ENCODE results near the gene CHMP2A. TPM values are rescaled to one million over a fixed set of nuclear protein-coding genes. Genes with fewer than 3 reads are reported as not detected.

Gene CHMP2A
- total and polyA plus RNA-seq, 2 donors from 2014 or later, result 142 to 294 TPM

DNA sequence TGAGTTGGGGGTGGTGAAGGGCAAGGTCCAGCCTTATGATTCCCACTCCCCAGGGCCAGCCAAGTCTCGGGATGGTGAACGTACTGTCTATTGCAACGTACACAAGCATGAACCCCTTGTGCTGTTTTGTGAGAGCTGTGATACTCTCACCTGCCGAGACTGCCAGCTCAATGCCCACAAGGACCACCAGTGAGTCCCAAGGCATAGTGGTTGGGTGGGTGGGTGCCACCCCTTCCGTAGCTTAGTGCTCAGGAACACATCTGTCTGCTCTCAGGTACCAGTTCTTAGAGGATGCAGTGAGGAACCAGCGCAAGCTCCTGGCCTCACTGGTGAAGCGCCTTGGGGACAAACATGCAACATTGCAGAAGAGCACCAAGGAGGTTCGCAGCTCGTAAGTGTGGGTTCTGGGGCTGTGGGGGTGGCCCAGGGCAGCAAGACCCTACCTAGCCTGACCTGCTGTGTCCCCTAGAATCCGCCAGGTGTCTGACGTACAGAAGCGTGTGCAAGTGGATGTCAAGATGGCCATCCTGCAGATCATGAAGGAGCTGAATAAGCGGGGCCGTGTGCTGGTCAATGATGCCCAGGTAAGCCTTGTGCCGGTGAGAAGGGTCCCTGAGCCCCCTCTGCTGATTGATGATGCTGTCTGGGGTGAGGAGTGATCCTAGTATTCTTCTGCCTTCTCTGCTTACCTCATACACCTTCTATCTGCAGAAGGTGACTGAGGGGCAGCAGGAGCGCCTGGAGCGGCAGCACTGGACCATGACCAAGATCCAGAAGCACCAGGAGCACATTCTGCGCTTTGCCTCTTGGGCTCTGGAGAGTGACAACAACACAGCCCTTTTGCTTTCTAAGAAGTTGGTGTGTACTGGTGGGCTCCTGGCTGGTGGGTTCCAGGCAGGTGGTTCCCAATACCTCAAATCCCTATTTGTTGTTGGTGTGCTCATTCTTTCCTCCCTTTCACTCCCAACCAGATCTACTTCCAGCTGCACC, 7.3 kb downstream of the CHMP2A start:
- FAIRE-seq (no peak), DNase-seq (no peak)
- no peaks in the 10 kb centered on the region for H3K27me3 ChIP-seq (ENCODE audit: control insufficient read depth, insufficient read depth, low read length)
- H3K4me3 ChIP-seq (ENCODE audit: low read length in 3 of 3), result no peak overlapping the region
- no peak overlapping the region for H3K9ac ChIP-seq (ENCODE audit: low read length in 3 of 3)
- no peaks in the 10 kb centered on the region for H3K9me3 ChIP-seq (ENCODE audit: control insufficient read depth in 2 of 3, insufficient read depth in 1 of 3, low read length in 3 of 3)
- intact Hi-C loops (cut with DNase I), result no loop called here
- TF ChIP-seq, protein P1, sequence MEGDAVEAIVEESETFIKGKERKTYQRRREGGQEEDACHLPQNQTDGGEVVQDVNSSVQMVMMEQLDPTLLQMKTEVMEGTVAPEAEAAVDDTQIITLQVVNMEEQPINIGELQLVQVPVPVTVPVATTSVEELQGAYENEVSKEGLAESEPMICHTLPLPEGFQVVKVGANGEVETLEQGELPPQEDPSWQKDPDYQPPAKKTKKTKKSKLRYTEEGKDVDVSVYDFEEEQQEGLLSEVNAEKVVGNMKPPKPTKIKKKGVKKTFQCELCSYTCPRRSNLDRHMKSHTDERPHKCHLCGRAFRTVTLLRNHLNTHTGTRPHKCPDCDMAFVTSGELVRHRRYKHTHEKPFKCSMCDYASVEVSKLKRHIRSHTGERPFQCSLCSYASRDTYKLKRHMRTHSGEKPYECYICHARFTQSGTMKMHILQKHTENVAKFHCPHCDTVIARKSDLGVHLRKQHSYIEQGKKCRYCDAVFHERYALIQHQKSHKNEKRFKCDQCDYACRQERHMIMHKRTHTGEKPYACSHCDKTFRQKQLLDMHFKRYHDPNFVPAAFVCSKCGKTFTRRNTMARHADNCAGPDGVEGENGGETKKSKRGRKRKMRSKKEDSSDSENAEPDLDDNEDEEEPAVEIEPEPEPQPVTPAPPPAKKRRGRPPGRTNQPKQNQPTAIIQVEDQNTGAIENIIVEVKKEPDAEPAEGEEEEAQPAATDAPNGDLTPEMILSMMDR (IDR thresholded peaks at IDR 0.05; ENCODE audit: borderline replicate concordance, extremely low read depth, insufficient read depth), result no peak
- peaks cover 16 to 65% (median 45%) of the 10 kb centered on the region in 3 donors for H3K36me3 ChIP-seq (ENCODE audit: control insufficient read depth in 2 of 3, insufficient read depth in 3 of 3, low read length in 3 of 3)
- H3K27ac ChIP-seq (ENCODE audit: low read depth in 2 of 2, low read length in 2 of 2), result no peak overlapping the region
- peaks cover 2 to 20% (median 9%) of the 10 kb centered on the region in 3 donors for H3K4me1 ChIP-seq (ENCODE audit: control insufficient read depth in 2 of 3, insufficient read depth in 2 of 3, low read depth in 1 of 3, low read length in 3 of 3)

DNA sequence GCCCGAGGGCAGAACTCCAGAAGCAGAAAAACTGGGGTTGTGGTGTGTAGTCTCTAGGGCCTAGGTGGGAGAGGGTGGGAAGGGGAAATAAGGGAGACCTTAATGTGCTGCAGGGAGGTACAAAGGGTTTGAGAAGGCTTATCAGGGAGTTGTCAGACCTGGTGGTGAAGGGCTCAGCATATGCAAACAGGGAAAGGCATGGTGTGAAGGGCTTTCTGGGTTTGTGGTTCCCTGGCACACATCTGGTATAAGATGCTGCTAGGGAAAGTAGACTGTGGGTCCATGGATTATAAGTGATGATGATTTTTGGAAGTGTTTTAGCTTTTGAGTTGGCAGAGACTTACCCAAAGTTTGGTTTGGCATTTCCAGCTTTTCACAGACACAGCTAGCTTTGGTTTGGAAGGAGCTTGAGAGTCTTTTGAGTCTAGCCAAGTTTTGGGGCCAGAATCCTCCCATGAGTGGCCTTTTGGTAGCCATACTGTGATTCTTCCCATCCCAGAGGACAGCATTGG, 8.8 kb downstream of the CHMP2A start:
- Histone ChIP-seq H3K4me1 (ENCODE audit: control insufficient read depth in 2 of 3, insufficient read depth in 2 of 3, low read depth in 1 of 3, low read length in 3 of 3) (peaks cover 2 to 20% (median 9%) of the 10 kb centered on the region in 3 donors), H3K27ac (ENCODE audit: low read depth in 2 of 2, low read length in 2 of 2) (no peak overlapping the region), H3K27me3 (ENCODE audit: control insufficient read depth, insufficient read depth, low read length) (no peaks in the 10 kb centered on the region), H3K9ac (ENCODE audit: low read length in 3 of 3) (peak overlapping the region in 2 of 3 donors; percentile 80 to 87), H3K36me3 (ENCODE audit: control insufficient read depth in 2 of 3, insufficient read depth in 3 of 3, low read length in 3 of 3) (peaks cover 14 to 50% (median 36%) of the 10 kb centered on the region in 3 donors), H3K9me3 (ENCODE audit: control insufficient read depth in 2 of 3, insufficient read depth in 1 of 3, low read length in 3 of 3) (no peaks in the 10 kb centered on the region), H3K4me3 (ENCODE audit: low read length in 3 of 3) (peak overlapping the region; percentile 66 to 86 (median 78))
- FAIRE-seq, result no peak
- TF ChIP-seq, protein P1 (IDR thresholded peaks at IDR 0.05; ENCODE audit: borderline replicate concordance, extremely low read depth, insufficient read depth), result no peak
- intact Hi-C loops (cut with DNase I), result no loop called here
- no peak for DNase-seq

DNA sequence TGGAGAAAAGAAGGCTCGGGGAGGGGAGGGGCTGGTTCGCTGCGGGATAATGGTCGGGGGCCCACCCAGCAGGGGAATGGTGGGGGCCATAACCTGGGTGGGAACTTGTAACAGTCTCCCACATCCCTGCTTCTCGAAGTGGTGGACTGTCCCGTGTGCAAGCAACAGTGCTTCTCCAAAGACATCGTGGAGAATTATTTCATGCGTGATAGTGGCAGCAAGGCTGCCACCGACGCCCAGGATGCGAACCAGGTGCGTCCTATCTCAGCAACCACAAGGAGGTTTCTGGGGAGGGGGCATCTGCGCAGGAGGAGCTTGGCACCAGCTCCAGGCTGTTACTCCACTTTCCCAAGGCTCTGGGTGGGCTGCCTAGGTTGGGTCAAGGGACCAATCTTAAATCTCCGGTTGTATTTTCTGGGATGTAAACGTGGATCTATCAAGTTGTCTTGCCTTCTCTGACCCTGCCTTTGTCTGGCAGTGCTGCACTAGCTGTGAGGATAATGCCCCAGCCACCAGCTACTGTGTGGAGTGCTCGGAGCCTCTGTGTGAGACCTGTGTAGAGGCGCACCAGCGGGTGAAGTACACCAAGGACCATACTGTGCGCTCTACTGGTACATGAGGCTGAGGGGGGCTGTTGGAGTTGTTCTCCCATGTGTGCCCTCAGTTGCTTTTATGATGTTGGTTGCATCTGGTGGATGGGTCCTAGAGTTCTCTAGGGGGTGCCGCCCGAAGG, 9.5 kb downstream of the CHMP2A start:
- intact Hi-C loops (cut with DNase I), result no loop called here
- Histone ChIP-seq H3K9ac (ENCODE audit: low read length in 3 of 3) (peak overlapping the region; percentile 50 to 87 (median 80)), H3K27me3 (ENCODE audit: control insufficient read depth, insufficient read depth, low read length) (no peaks in the 10 kb centered on the region), H3K4me1 (ENCODE audit: control insufficient read depth in 2 of 3, insufficient read depth in 2 of 3, low read depth in 1 of 3, low read length in 3 of 3) (peaks cover 2 to 20% (median 9%) of the 10 kb centered on the region in 3 donors), H3K9me3 (ENCODE audit: control insufficient read depth in 2 of 3, insufficient read depth in 1 of 3, low read length in 3 of 3) (no peaks in the 10 kb centered on the region), H3K36me3 (ENCODE audit: control insufficient read depth in 2 of 3, insufficient read depth in 3 of 3, low read length in 3 of 3) (peaks cover 10 to 43% (median 31%) of the 10 kb centered on the region in 3 donors), H3K4me3 (ENCODE audit: low read length in 3 of 3) (peak overlapping the region; percentile 66 to 86 (median 78)), H3K27ac (ENCODE audit: low read depth in 2 of 2, low read length in 2 of 2) (no peak overlapping the region)
- FAIRE-seq, result no peak
- DNase-seq, result peak in 2 of 5 donors; percentile 43 to 62
- TF ChIP-seq, protein P1 (IDR thresholded peaks at IDR 0.05; ENCODE audit: borderline replicate concordance, extremely low read depth, insufficient read depth), result no peak
